ENCODE measurements around the gene SIPA1L3. TPM values are rescaled to one million over a fixed set of nuclear protein-coding genes. Genes with fewer than 3 reads are reported as not detected.

Gene SIPA1L3
- total RNA-seq, 1 donor from 2014 or later: 26.9 TPM

GRCh38 chr19:37942516-37942902, 35.5 kb downstream of the SIPA1L3 start:
- H3K4me2 ChIP-seq (ENCODE audit: low read length): no peak overlapping the region
- TF ChIP-seq CTCF (IDR thresholded peaks at IDR 0.05; ENCODE audit: insufficient read depth, low read depth, low read length) (no peak), EZH2 (IDR thresholded peaks at IDR 0.05; ENCODE audit: insufficient read depth, low read length) (no peak)
- H3K4me1 ChIP-seq (ENCODE audit: insufficient read depth, low read length): no peaks in the 10 kb centered on the region
- no peak for FAIRE-seq
- H3K36me3 ChIP-seq (ENCODE audit: insufficient read depth, low read length): peaks cover 2% of the 10 kb centered on the region
- Mint-ChIP-seq H3K27ac (ENCODE audit: unreplicated experiment) (no peak overlapping the region), H3K36me3 (ENCODE audit: low read depth, unreplicated experiment) (peaks cover 10% of the 10 kb centered on the region), H3K4me1 (ENCODE audit: low read depth, unreplicated experiment) (no peaks in the 10 kb centered on the region), H3K9me3 (ENCODE audit: unreplicated experiment) (no peaks in the 10 kb centered on the region), H3K4me3 (ENCODE audit: unreplicated experiment) (no peak overlapping the region), H3K27me3 (ENCODE audit: low read depth, unreplicated experiment) (no peaks in the 10 kb centered on the region)
- peaks cover 46% of the 10 kb centered on the region for H4K20me1 ChIP-seq (ENCODE audit: insufficient read depth, low read length)
- H3K27ac ChIP-seq (ENCODE audit: low read depth, low read length): no peak overlapping the region
- no peaks in the 10 kb centered on the region for H3K27me3 ChIP-seq (ENCODE audit: insufficient read depth, low read length)
- H3K9me3 ChIP-seq (ENCODE audit: insufficient read depth, low read depth, low read length): no peaks in the 10 kb centered on the region
- no peak overlapping the region for H2AFZ ChIP-seq (ENCODE audit: low read depth, low read length)
- no peak overlapping the region for H3K4me3 ChIP-seq (ENCODE audit: insufficient read depth, low read depth, low read length)
- no peak overlapping the region for H3K9ac ChIP-seq (ENCODE audit: low read length)
- H3K79me2 ChIP-seq (ENCODE audit: insufficient read depth, low read length): peaks cover 76% of the 10 kb centered on the region
- DNase-seq (ENCODE audit: low read depth): no peak

GRCh38 chr19:37943480-37943879, 36.5 kb downstream of the SIPA1L3 start:
- Mint-ChIP-seq H3K27me3 (ENCODE audit: low read depth, unreplicated experiment) (no peaks in the 10 kb centered on the region), H3K4me1 (ENCODE audit: low read depth, unreplicated experiment) (no peaks in the 10 kb centered on the region)
- peaks cover 86% of the 10 kb centered on the region for H3K79me2 ChIP-seq (ENCODE audit: insufficient read depth, low read length)

More at GRCh38 chr19:37943480-37943879, 36.5 kb downstream of the SIPA1L3 start:
- Histone ChIP-seq H3K27me3 (ENCODE audit: insufficient read depth, low read length) (no peaks in the 10 kb centered on the region), H4K20me1 (ENCODE audit: insufficient read depth, low read length) (peaks cover 49% of the 10 kb centered on the region), H3K4me3 (ENCODE audit: insufficient read depth, low read depth, low read length) (no peak overlapping the region), H3K27ac (ENCODE audit: low read depth, low read length) (no peak overlapping the region), H3K36me3 (ENCODE audit: insufficient read depth, low read length) (peaks cover 2% of the 10 kb centered on the region), H2AFZ (ENCODE audit: low read depth, low read length) (no peak overlapping the region), H3K9me3 (ENCODE audit: insufficient read depth, low read depth, low read length) (no peaks in the 10 kb centered on the region), H3K9ac (ENCODE audit: low read length) (no peak overlapping the region), H3K4me2 (ENCODE audit: low read length) (no peak overlapping the region), H3K4me1 (ENCODE audit: insufficient read depth, low read length) (no peaks in the 10 kb centered on the region)
- Mint-ChIP-seq H3K4me3 (ENCODE audit: unreplicated experiment) (no peak overlapping the region), H3K9me3 (ENCODE audit: unreplicated experiment) (no peaks in the 10 kb centered on the region), H3K36me3 (ENCODE audit: low read depth, unreplicated experiment) (peaks cover 10% of the 10 kb centered on the region), H3K27ac (ENCODE audit: unreplicated experiment) (no peak overlapping the region)
- FAIRE-seq: no peak
- TF ChIP-seq EZH2 (IDR thresholded peaks at IDR 0.05; ENCODE audit: insufficient read depth, low read length): no peak
- no peak for TF ChIP-seq CTCF (IDR thresholded peaks at IDR 0.05; ENCODE audit: insufficient read depth, low read depth, low read length)
- DNase-seq (ENCODE audit: low read depth): no peak
